Adrenal gland (tissue), 5 donors: ENCODE measurements around the gene ROR1.

Experiments used
- CTCF ChIP-seq, 6 experiments: fragments of 450-650 bp in 4 of 6; fragments of 200-600 bp in 2 of 6; sonication (generic) in 1 of 6; IDR thresholded peaks; 1 replicate in 5 of 6; 2 replicates in 1 of 6; pipeline versions ENCODE4 v1.5.1 to v1.8.0; 2016 to 2021; ENCODE audit warnings: antibody characterized with exemption in 6 of 6, mild to moderate bottlenecking in 2 of 6, moderate library complexity in 1 of 6
- POLR2A ChIP-seq, 2 donors: fragments of 450-650 bp; IDR thresholded peaks; one replicate each; pipeline ENCODE4 v1.6.1; 2017; ENCODE audit warnings: antibody characterized with exemption in 2 of 2, mild to moderate bottlenecking in 2 of 2, moderate library complexity in 1 of 2
- donor health status: DM: no; HTN: no; CAD: no.

- no peak for TF ChIP-seq CTCF (IDR thresholded peaks at IDR 0.05)
- no peak for TF ChIP-seq POLR2A (IDR thresholded peaks at IDR 0.05)
These were observed 348.1 kb downstream of the ROR1 start for GRCh38 chr1:64121766-64122385.
